K562 (cell line): ENCODE results near the gene DIP2B. TPM values are rescaled to one million over a fixed set of nuclear protein-coding genes. Genes with fewer than 3 reads are reported as not detected.

Experiments used
- ARNT ChIP-seq, 2 experiments: fragments of 450-650 bp; IDR thresholded peaks; 2 replicates each; pipeline ENCODE4 v1.6.1; 2016; ENCODE audit warnings: mild to moderate bottlenecking in 1 of 2
- CHAMP1 ChIP-seq: fragments of 450-650 bp; IDR thresholded peaks from 2 replicates; pipeline ENCODE4 v1.6.1; 2016; ENCODE audit warnings: mild to moderate bottlenecking
- CREB3 ChIP-seq: fragments of 450-650 bp; conservative IDR thresholded peaks from 2 replicates; pipeline ENCODE4 v1.6.1; 2016; ENCODE audit warnings: missing genetic modification characterization, low read depth, mild to moderate bottlenecking, missing compliant biosample characterization, moderate library complexity
- DACH1 ChIP-seq: fragments of 450-650 bp; IDR thresholded peaks from 2 replicates; pipeline ENCODE4 v1.6.1; 2018; ENCODE audit not compliant: partially characterized antibody
- DMBX1 ChIP-seq: fragments of 250-450 bp; sonication (Bioruptor Pico); IDR thresholded peaks from 2 replicates; pipeline ENCODE4 v1.8.0; 2022; ENCODE audit warnings: inconsistent platforms, mild to moderate bottlenecking, moderate library complexity, borderline replicate concordance
- ETS1 ChIP-seq: conservative IDR thresholded peaks from 2 replicates; pipeline ENCODE4 v1.6.1; 2011; ENCODE audit warnings: low read depth, mild to moderate bottlenecking, low read length; ENCODE audit not compliant: control insufficient read depth
- HLTF ChIP-seq: fragments of 450-650 bp; IDR thresholded peaks from 2 replicates; pipeline ENCODE4 v1.6.1; 2016
- HNRNPK ChIP-seq: fragments of 200-400 bp; formaldehyde crosslinking; IDR thresholded peaks from one replicate; pipeline ENCODE4 v1.6.1; 2018; ENCODE audit warnings: mild to moderate bottlenecking, low read depth, low read length; ENCODE audit not compliant: poor library complexity, severe bottlenecking
- KAT8 ChIP-seq: fragments of 450-650 bp; IDR thresholded peaks from 2 replicates; pipeline ENCODE4 v1.6.1; 2016; ENCODE audit warnings: low read depth, mild to moderate bottlenecking
- NR2C1 ChIP-seq, 2 experiments: fragments of 450-650 bp; IDR thresholded peaks; 2 replicates each; pipeline ENCODE4 v1.6.1; 2017; ENCODE audit warnings: mild to moderate bottlenecking in 2 of 2, antibody characterized with exemption in 1 of 2, inconsistent platforms in 1 of 2, missing compliant biosample characterization in 1 of 2, missing genetic modification characterization in 1 of 2
- PML ChIP-seq: IDR thresholded peaks from 2 replicates; pipeline ENCODE4 v1.6.1; 2012; ENCODE audit warnings: low read length, inconsistent platforms
- PTRF ChIP-seq: fragments of 450-650 bp; IDR thresholded peaks from 2 replicates; pipeline ENCODE4 v1.6.1; 2016; ENCODE audit warnings: mild to moderate bottlenecking, missing genetic modification characterization, missing compliant biosample characterization
- RREB1 ChIP-seq: fragments of 250-450 bp; sonication (Bioruptor Pico); IDR thresholded peaks from 2 replicates; pipeline ENCODE4 v1.4.0; 2020
- YBX1 ChIP-seq: fragments of 450-650 bp; IDR thresholded peaks from 2 replicates; pipeline ENCODE4 v1.7.1; 2016; ENCODE audit warnings: mild to moderate bottlenecking
- ZBTB34 ChIP-seq: fragments of 250-450 bp; sonication (Bioruptor Pico); IDR thresholded peaks from 2 replicates; pipeline ENCODE4 v1.8.0; 2021; ENCODE audit warnings: mild to moderate bottlenecking, moderate library complexity
- ZNF444 ChIP-seq: fragments of 250-450 bp; sonication (Bioruptor Pico); IDR thresholded peaks from 2 replicates; pipeline ENCODE4 v1.4.0; 2020; ENCODE audit warnings: mild to moderate bottlenecking, moderate library complexity
- ZNF445 ChIP-seq: fragments of 250-450 bp; sonication (Bioruptor Pico); IDR thresholded peaks from 2 replicates; pipeline ENCODE4 v1.4.0; 2020; ENCODE audit warnings: low read depth, mild to moderate bottlenecking, moderate library complexity
- polyA plus RNA-seq, 8 experiments: library from polyadenylated mRNA; depleted of rRNA in 4 of 8; stranded (reverse) in 5 of 8; unstranded in 3 of 8; fragments of >200 nt; fragmentation: Nextera tagmentation in 2 of 8; fragmentation: Illumina TruSeq in 1 of 8; extraction: Ambion mirVana in 2 of 8; extraction: Trizol in 1 of 8; gene quantifications; 2 replicates each; pipeline versions ENCODE4 v1.2.1 to v1.2.3, GENCODE V29; 2011 to 2014; ENCODE audit warnings: inconsistent platforms in 1 of 8, missing spikeins in 1 of 8
- total RNA-seq, 7 experiments: library from RNA; depleted of rRNA in 6 of 7; stranded (reverse); fragments of >200 nt in 6 of 7; fragmentation: Illumina TruSeq in 2 of 7; extraction: Trizol in 2 of 7; gene quantifications; 2 replicates each; pipeline versions ENCODE4 v1.2.1 to v1.2.3, GENCODE V29; 2011 to 2021; ENCODE audit warnings: low replicate concordance in 1 of 7

Gene DIP2B
- total and polyA plus RNA-seq, 9 of the 15 experiments (the other 6 are each of a cell fraction or from before 2014, with no cell fraction given): 4.6 to 26.1 (median 18.8) TPM

- TF ChIP-seq CREB3 (tag) (peak; percentile 54; the same call in 1 of the 2 replicates), PTRF (0 out of 2 replicates have a peak, but pooled peaks have one; percentile 24), ZBTB34 (CRISPR knock-in tag) (no peak), YBX1 (no peak), HLTF (no peak), KAT8 (no peak), CHAMP1 (no peak), NR2C1 (IDR thresholded peaks at IDR 0.05) (no peak), NR2C1 (tag; IDR thresholded peaks at IDR 0.05) (peak; percentile 23; the same call in 1 of the 2 replicates), DMBX1 (CRISPR knock-in tag) (peak; percentile 64; the same call in 1 of the 2 replicates), ETS1 (no peak), ARNT (IDR thresholded peaks at IDR 0.05) (no peak), HNRNPK (no peak), PML (no peak), RREB1 (CRISPR knock-in tag) (no peak), DACH1 (no peak), ZNF444 (CRISPR knock-in tag) (no peak), ZNF445 (no peak)
Observed at GRCh38 chr12:50771409-50771808, 266.6 kb downstream of the DIP2B start (continued).
